ENCODE data around the gene LRTM1.

The LRTM1 gene

GRCh38 chr3:54878145-54878544, 49.7 kb downstream of the LRTM1 start:
- H3K27me3 Mint-ChIP-seq (ENCODE audit: low read depth, poor library complexity): peaks cover 9% of the 10 kb centered on the region
- H3K4me3 Mint-ChIP-seq: no peak overlapping the region

GRCh38 chr3:54877730-54878129, 50.1 kb downstream of the LRTM1 start:
- Mint-ChIP-seq H3K9me3 (peaks cover 5% of the 10 kb centered on the region), H3K4me1 (peaks cover 59% of the 10 kb centered on the region), H3K36me3 (ENCODE audit: low read depth) (no peaks in the 10 kb centered on the region), H3K27me3 (ENCODE audit: low read depth, poor library complexity) (peaks cover 9% of the 10 kb centered on the region), H3K27ac (no peak overlapping the region), H3K4me3 (no peak overlapping the region)
- no peak for DNase-seq
- TF ChIP-seq, protein P1, sequence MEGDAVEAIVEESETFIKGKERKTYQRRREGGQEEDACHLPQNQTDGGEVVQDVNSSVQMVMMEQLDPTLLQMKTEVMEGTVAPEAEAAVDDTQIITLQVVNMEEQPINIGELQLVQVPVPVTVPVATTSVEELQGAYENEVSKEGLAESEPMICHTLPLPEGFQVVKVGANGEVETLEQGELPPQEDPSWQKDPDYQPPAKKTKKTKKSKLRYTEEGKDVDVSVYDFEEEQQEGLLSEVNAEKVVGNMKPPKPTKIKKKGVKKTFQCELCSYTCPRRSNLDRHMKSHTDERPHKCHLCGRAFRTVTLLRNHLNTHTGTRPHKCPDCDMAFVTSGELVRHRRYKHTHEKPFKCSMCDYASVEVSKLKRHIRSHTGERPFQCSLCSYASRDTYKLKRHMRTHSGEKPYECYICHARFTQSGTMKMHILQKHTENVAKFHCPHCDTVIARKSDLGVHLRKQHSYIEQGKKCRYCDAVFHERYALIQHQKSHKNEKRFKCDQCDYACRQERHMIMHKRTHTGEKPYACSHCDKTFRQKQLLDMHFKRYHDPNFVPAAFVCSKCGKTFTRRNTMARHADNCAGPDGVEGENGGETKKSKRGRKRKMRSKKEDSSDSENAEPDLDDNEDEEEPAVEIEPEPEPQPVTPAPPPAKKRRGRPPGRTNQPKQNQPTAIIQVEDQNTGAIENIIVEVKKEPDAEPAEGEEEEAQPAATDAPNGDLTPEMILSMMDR (IDR thresholded peaks at IDR 0.05): no peak

More at GRCh38 chr3:54878145-54878544, 49.7 kb downstream of the LRTM1 start:
- TF ChIP-seq, protein P1 (IDR thresholded peaks at IDR 0.05): no peak
- H3K36me3 Mint-ChIP-seq (ENCODE audit: low read depth): no peaks in the 10 kb centered on the region
- H3K9me3 Mint-ChIP-seq: peaks cover 5% of the 10 kb centered on the region
- H3K27ac Mint-ChIP-seq: no peak overlapping the region
- H3K4me1 Mint-ChIP-seq: peaks cover 55% of the 10 kb centered on the region
- no peak for DNase-seq

DNA sequence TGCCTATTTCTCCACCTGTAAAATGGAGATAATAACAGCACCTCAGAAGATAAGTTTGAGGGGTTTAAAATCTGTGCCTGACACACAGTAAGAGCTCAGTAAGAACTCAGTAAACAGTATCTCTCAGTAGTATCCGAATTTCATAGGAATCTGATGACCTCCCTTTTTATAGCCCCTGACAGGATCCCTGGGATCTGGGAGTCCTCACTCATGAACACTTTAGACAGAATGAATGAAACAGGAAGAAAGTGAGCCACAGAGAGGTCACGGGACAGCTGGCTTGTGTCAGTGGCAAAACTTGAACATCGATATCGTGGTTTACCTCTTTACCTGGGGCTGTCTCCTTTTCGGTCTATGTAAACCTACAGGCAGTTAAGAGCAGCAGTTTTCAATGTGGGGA, 51.2 kb downstream of the LRTM1 start:
- TF ChIP-seq, protein P1 (IDR thresholded peaks at IDR 0.05): no peak
- Mint-ChIP-seq H3K4me3 (no peak overlapping the region), H3K4me1 (peaks cover 64% of the 10 kb centered on the region), H3K27me3 (ENCODE audit: low read depth, poor library complexity) (peaks cover 9% of the 10 kb centered on the region), H3K9me3 (peaks cover 5% of the 10 kb centered on the region), H3K36me3 (ENCODE audit: low read depth) (no peaks in the 10 kb centered on the region), H3K27ac (no peak overlapping the region)
- DNase-seq: no peak

GRCh38 chr3:54875596-54876268, 52.1 kb downstream of the LRTM1 start:
- peaks cover 74% of the 10 kb centered on the region for H3K4me1 Mint-ChIP-seq
- peaks cover 5% of the 10 kb centered on the region for H3K9me3 Mint-ChIP-seq
- TF ChIP-seq, protein P1 (IDR thresholded peaks at IDR 0.05): no peak
- no peak overlapping the region for H3K4me3 Mint-ChIP-seq
- no peaks in the 10 kb centered on the region for H3K36me3 Mint-ChIP-seq (ENCODE audit: low read depth)
- DNase-seq: no peak
- peaks cover 9% of the 10 kb centered on the region for H3K27me3 Mint-ChIP-seq (ENCODE audit: low read depth, poor library complexity)
- H3K27ac Mint-ChIP-seq: no peak overlapping the region

GRCh38 chr3:54874816-54875556, 52.9 kb downstream of the LRTM1 start:
- H3K4me1 Mint-ChIP-seq: peaks cover 80% of the 10 kb centered on the region
- no peak for DNase-seq
- H3K27me3 Mint-ChIP-seq (ENCODE audit: low read depth, poor library complexity): peaks cover 5% of the 10 kb centered on the region
- TF ChIP-seq, protein P1 (IDR thresholded peaks at IDR 0.05): no peak
- no peak overlapping the region for H3K27ac Mint-ChIP-seq
- H3K4me3 Mint-ChIP-seq: no peak overlapping the region
- H3K9me3 Mint-ChIP-seq: peaks cover 5% of the 10 kb centered on the region
- no peaks in the 10 kb centered on the region for H3K36me3 Mint-ChIP-seq (ENCODE audit: low read depth)

Data from nephron progenitor cell (in vitro differentiated cells).